Panc1 (cell line): ENCODE data around the gene BORCS8.

Experiments used
- POLR2AphosphoS5 ChIP-seq: IDR thresholded peaks from 2 replicates; pipeline ENCODE4 v1.6.1; 2012; ENCODE audit warnings: mild to moderate bottlenecking, low read depth, low read length, moderate library complexity
- TF ChIP-seq, protein P1 (sequence below): fragments of 450-650 bp; IDR thresholded peaks from 2 replicates; pipeline ENCODE4 v1.5.1; 2017; ENCODE audit warnings: mild to moderate bottlenecking

GRCh38 chr19:19206938-19207337 is 15.0 kb upstream of the BORCS8 start:
- TF ChIP-seq, protein P1, sequence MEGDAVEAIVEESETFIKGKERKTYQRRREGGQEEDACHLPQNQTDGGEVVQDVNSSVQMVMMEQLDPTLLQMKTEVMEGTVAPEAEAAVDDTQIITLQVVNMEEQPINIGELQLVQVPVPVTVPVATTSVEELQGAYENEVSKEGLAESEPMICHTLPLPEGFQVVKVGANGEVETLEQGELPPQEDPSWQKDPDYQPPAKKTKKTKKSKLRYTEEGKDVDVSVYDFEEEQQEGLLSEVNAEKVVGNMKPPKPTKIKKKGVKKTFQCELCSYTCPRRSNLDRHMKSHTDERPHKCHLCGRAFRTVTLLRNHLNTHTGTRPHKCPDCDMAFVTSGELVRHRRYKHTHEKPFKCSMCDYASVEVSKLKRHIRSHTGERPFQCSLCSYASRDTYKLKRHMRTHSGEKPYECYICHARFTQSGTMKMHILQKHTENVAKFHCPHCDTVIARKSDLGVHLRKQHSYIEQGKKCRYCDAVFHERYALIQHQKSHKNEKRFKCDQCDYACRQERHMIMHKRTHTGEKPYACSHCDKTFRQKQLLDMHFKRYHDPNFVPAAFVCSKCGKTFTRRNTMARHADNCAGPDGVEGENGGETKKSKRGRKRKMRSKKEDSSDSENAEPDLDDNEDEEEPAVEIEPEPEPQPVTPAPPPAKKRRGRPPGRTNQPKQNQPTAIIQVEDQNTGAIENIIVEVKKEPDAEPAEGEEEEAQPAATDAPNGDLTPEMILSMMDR: no peak
- no peak for TF ChIP-seq POLR2AphosphoS5
